Activated CD8-positive, alpha-beta memory T cell treated with anti-CD3 and anti-CD28 coated beads for 36 hours (primary cell): ENCODE data around the gene AP2B1. TPM values are rescaled to one million over a fixed set of nuclear protein-coding genes. Genes with fewer than 3 reads are reported as not detected.

Source experiments
- CTCF ChIA-PET: fragments of 350-600 bp; sonication (Branson Sonifier 250); formaldehyde crosslinking; loops from one replicate; lab custom pipeline; 2021; ENCODE audit warnings: antibody characterized with exemption; lab: Charles Lee
- POLR2A ChIA-PET: fragments of 350-600 bp; sonication (Branson Sonifier 250); formaldehyde crosslinking; loops from one replicate; lab custom pipeline; 2021; ENCODE audit warnings: antibody characterized with exemption; lab: Charles Lee
- total RNA-seq, 2 experiments: library from RNA; stranded (reverse); gene quantifications; one replicate each; pipeline ENCODE4 v1.2.3, GENCODE V29; 2021

The AP2B1 gene
- 100 to 1,000 TPM; 162 to 163 TPM for total RNA-seq

DNA sequence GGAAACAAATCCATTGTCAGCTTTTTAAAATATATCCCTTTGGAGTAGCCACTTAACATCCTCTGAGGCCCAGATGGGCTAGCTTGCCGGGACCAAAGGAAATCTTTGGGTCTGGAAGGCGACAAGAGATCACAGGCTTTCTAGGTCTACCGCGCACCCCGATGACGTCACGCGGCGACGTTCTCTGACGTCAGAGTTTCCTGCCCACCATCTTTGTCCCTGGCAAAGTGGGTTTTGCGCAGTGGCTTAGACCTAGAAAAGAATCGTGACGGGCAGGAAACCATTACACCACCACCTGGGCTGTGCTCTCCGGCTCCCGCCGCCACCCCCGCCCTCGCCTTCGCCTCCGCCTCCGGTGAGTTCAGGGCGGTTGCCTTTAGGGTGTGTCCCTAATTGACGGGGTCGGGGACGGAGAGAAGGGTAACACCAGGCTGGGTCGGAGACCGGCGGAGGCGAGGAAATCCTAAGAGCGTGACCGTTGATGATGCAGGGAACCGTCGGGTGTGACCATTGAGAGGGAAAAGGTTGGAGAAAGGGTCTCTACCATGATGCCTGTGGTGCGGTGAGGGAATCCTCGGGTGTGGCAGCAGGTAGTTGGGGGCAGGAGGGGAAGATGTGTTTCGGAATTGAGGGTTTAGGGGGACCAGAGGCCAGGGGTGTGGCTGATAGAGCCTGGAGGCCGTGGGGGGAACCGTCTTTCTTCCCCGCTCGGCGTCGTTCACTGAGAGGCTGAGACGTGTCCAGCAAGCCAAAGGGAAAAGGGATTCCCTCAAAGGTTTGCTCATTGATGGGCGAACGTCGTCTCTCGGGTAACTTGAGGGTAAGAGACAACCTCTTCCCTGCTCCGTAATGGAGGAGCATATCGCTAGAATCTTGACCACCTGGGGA lies at the start of gene AP2B1:
Gene AP2B1 (plus strand): TSS at position 249 of the 888 bp plus-strand sequence. CDS start 6,709 bp downstream, outside the sequence.
- ChIA-PET POLR2A (interaction anchor here (0.7 to 1.2 kb wide), 3 partner anchors 8 to 19 kb away, joined by 3 to 6 read pairs (median 5); partner anchors contain the start of gene PEX12), CTCF (interaction anchor here (1.0 to 1.2 kb wide), 3 partner anchors 9 to 177 kb away, joined by 3 read pairs; partner anchors contain the start of gene PEX12)

DNA sequence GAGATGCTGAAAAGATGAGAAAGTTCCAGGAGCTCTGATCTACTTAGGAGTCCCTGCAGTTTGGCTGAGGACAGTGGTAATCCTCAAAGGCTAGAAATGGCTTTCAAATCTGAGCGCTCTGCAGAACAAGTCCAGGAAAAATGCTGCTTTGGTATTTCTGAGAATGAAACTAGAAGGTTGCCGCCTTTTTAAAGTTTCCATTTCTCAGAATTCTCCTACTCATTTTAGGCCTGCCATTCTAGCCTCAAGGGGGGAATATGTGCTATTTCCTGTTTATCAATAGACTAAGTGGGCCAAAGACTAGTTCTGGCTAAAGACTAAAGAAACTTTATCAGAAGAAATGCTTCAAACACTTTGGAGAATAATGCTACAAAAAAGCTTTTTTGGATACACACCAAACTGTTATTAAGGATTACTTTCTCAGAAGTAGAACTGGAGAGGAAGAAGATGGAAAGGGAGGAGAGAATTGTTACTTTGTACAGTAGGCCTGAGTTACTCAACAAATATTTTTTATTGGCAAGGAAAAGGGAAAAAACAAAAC lies 49.5 kb upstream of the AP2B1 start, which contains the start of gene SLFN12L:
Gene SLFN12L (minus strand): TSS at position 78 of the 541 bp plus-strand sequence. CDS start 15,314 bp downstream, outside the sequence.
- ChIA-PET CTCF (interaction anchor here (0.9 to 9.6 kb wide), 9 partner anchors 11 to 391 kb away, joined by 3 to 96 read pairs (median 3); partner anchors contain the start of genes PEX12 and SLFN11), POLR2A (interaction anchor here (1.0 to 3.5 kb wide), 4 partner anchors 30 to 324 kb away, joined by 3 to 24 read pairs (median 6); partner anchors contain the start of genes SLFN11 and SLFN5)

DNA sequence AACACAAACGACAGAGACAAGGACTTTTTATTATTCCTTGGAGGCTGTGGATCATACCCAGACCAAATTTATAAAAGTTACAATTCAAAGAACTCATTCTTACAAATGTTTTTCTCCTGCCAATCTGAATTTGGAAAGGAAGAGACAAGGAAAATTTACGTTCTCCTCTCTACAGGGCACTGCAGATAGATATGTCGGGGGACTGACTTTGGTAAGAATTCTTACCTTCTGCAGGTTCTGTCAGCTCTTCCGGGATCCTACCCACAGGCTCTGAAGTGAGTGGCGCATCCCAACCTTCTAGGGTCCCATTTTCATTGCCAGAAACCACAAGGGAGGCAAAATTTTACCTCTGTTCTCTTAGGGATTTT lies 47.5 kb upstream of the AP2B1 start:
- POLR2A ChIA-PET = interaction anchor here (0.7 to 1.3 kb wide), 4 partner anchors 15 to 297 kb away, joined by 3 to 8 read pairs (median 5); partner anchors contain the start of genes SLFN11 and SLFN5
- CTCF ChIA-PET = interaction anchor here (0.6 to 9.6 kb wide), 10 partner anchors 52 to 398 kb away, joined by 3 to 96 read pairs (median 3); partner anchors contain the start of genes SLFN11 and SLFN13

DNA sequence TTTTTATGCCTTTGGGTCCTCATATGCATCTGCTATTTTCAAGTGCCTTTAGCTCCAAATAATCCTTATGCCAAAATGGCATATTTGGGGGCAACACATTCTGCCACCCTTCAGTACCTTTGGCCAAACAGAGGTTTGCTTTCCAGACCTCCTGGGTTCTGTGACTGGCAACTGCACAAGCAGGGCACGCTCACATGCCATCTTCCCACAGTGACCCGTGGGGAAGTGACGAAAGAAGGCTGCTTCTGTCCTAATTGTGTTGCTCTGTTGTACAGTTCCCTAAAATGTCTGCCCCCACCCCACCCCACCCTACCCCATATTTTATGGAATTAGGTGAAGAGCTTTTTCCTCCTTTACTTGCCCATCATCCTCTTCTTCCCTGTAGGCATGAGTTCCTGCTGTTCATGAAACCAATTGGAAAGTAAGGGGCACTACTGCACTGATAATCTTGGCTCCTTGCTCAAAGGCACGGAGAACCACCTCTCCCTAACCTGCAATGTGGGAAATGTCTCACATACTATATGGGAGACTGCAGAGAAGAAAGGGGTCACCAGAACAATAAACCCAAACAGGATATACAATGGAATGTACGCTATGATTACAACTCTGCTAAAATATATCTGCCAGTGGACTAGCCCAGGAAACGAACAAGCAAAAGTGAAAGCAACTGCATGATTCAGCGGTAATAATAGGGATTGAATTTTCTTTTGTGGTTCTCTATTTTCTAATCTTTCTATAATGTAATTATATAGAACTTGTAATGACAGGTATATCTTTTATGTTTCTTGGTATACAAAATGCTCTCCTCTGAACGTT lies 46.3 kb upstream of the AP2B1 start:
- ChIA-PET CTCF (interaction anchor here (0.6 to 9.6 kb wide), 3 partner anchors 38 to 229 kb away, joined by 3 to 96 read pairs (median 3); partner anchors contain the start of gene PEX12), POLR2A (no interaction called here)

DNA sequence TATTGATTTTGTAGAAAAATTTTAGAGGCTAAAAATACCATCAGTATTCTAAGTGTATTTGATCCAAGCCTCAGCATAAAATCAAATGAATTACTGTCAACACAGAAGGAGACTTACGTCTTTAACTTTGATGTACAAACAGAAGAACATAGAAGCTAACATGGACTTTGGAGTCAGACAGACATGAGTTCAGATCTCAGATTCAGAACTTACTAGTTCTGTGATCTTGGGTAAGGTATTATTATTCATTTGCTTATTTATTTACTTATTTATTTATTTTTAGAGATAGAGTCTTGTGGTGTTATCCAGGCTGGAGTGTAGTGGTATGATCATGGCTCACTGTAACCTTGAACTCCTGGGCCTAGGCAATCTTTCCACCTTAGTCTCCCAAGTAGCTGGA lies 45.7 kb upstream of the AP2B1 start:
- ChIA-PET CTCF (interaction anchor here (1.6 to 9.6 kb wide), 2 partner anchors 37 to 230 kb away, joined by 3 to 96 read pairs; partner anchors contain the start of gene PEX12), POLR2A (no interaction called here)

DNA sequence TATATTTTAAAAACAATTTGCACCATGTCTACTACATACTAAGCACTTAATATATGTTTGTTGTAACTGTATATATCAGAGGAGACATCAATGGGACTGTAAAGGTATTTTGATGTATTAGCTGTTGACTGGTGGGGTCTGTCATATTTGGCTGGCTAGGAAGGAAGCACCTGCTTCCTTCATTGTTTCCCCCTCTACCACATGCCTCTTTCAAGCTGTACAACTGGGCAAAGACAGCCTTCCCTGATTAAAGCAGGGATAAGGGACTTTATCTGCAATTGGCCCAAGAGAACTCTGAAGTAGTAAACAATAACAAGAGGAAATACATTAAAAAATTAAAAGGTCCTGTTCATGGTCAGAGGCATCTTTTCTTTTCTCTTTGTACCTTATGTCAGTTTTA lies 44.1 kb upstream of the AP2B1 start:
- POLR2A ChIA-PET = no interaction called here

DNA sequence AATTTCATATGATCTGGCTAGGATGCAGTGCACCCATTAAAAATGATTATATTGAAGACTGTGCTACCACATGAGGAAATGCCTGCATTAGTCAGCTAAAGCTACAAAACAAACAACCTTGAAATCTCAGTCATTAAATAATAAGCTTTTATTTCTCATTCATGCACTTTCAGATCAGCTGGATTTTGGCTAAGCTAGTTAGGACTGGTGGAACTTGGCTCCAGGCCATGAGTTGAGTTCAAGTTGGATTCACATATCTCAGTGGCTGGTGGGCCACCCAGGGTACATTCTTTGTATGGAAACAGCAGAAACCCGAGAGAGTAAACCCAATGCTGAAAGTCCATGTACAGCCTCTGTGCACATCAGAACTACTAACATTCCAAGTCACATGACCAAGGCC lies 43.3 kb upstream of the AP2B1 start:
- ChIA-PET CTCF (interaction anchor here (1.1 kb wide), 1 partner anchor 231 kb away, joined by 3 read pairs; no protein-coding TSS in a partner anchor), POLR2A (no interaction called here)

More for the DNA sequence above, 44.1 kb upstream of the AP2B1 start:
- CTCF ChIA-PET = interaction anchor here (0.9 to 1.4 kb wide), 4 partner anchors 13 to 231 kb away, joined by 3 to 4 read pairs (median 4); no protein-coding TSS in a partner anchor

DNA sequence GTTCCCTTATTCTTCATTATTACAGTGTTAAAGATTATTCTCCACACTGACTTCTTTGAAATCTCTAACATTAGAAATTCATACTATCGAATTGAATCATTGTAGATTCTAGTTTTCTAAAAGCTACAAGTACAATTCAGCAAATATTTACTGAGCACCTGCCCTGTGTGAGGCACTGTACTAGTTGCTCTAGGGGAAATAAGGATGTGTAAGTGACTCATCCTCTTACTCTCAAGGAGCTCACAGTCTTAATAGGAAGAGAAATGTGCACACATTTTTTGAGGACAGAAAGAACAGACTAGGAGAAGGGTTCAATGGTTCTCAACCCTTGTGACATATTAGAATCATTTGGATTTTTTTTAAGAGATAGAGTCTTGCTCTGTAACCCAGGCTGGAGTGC lies 42.0 kb upstream of the AP2B1 start:
- POLR2A ChIA-PET = no interaction called here
- CTCF ChIA-PET = interaction anchor here (0.9 kb wide), 1 partner anchor 11 kb away, joined by 4 read pairs; no protein-coding TSS in a partner anchor

DNA sequence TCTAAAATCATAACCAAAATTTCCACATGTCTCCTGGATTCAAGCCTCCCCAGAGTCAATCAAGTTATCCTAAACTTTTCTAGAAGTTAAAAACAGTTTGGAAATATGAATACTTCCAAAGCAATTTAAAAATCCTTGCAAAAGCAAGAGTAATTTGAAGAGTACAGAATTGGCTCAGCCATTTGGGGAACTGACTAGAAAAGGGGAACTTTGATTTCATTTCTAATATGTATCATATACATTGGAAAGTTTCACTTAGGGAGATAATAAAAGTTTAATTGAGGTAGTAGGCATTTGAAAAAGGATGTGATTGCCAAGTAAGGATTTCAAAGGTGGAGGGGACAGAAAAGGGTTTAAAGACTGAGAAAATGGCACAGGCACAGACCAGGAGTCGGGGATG lies 40.6 kb upstream of the AP2B1 start:
- ChIA-PET CTCF (no interaction called here), POLR2A (no interaction called here)

DNA sequence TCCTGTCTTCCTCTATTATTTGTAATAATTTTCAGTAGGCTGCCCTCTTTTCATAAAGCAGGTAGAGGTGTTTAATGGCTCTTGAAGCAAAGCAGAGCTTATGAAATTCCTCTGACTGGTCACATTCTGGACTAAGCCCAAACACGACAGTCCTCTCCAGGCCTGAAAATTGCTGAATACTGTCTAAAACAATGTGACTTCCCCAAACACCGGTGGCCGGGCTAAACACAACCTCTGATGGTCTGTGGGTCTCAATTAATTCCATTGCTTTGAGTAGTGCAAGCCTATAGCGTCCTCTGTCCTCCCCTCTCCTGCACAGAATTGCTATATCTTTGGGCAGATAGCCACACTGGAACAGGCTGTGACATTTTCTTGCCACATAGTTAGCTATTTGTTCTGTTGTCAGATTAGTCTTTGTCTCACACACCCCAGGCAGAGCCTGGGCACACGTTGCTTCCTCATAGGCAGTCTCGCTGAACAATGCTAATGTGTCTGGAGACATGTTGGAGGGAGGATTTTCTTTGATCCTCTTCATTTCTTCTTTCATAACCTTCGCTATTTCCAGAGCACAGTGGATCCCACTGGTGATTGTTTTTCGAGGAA lies 38.8 kb upstream of the AP2B1 start:
- POLR2A ChIA-PET = no interaction called here
- CTCF ChIA-PET = interaction anchor here (1.1 kb wide), 1 partner anchor 10 kb away, joined by 3 read pairs; the partner anchor contains the start of gene SLFN12L

DNA sequence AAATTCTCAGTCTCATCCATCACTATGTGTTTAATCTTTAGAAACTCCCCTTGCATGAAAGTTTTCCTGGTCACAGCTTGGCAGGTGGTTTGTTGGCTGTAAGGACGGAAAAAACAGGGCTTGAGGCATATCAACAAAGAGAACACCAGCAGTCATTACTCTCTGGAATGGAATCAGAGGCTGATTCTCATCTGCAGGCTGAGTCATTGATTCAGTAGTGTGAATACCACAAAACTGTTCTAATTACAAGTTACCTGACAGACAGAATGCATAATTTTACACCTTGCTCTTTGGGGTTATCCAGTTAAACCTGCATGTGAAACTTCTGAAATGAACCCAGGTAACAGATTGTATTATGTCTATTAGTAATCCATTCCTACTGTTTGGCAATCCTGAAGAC lies 38.1 kb upstream of the AP2B1 start:
- ChIA-PET CTCF (interaction anchor here (1.1 kb wide), 1 partner anchor 11 kb away, joined by 3 read pairs; the partner anchor contains the start of gene SLFN12L), POLR2A (no interaction called here)

DNA sequence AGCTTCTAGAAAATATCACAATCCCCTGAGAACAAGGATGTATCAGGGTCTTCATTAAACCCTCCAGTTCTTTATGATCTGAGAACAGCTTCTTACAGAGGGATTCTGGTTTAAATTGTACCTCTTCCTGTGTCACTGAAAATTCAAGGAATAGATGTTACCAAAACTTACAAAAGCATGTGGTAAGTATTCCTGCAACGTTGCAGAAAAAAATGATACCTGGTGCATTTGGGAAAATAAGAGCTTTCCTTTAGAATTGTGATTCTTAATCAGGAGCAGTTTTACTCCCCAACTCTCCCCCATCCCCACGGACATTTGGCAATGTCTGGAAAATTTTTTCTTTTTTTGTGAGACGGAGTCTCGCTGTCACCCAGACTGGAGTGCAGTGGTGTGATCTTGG lies 33.8 kb upstream of the AP2B1 start:
- POLR2A ChIA-PET = no interaction called here
- CTCF ChIA-PET = no interaction called here

DNA sequence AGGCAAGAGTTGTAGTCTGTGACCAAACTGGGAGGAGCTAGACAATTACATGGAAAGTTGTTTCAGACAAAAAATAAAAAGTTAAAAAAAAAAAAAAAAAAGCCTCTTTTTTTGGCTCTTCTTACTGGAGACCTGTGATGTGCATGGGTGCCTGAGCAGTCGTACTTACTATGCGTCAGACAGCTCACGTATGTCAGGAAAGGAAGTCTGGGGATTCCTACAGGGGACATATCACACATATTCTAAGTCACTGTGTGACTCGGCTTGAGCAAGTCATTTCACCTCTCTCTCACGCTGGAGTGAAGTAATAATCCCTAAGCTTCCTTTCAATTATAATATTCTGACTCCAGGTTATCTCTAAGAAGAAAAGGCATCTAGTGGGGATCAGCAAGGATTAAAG lies 32.5 kb upstream of the AP2B1 start:
- CTCF ChIA-PET = interaction anchor here (0.7 to 1.1 kb wide), 2 partner anchors 109 to 192 kb away, joined by 3 to 4 read pairs; no protein-coding TSS in a partner anchor
- POLR2A ChIA-PET = interaction anchor here (0.5 kb wide), 1 partner anchor 15 kb away, joined by 4 read pairs; no protein-coding TSS in a partner anchor

DNA sequence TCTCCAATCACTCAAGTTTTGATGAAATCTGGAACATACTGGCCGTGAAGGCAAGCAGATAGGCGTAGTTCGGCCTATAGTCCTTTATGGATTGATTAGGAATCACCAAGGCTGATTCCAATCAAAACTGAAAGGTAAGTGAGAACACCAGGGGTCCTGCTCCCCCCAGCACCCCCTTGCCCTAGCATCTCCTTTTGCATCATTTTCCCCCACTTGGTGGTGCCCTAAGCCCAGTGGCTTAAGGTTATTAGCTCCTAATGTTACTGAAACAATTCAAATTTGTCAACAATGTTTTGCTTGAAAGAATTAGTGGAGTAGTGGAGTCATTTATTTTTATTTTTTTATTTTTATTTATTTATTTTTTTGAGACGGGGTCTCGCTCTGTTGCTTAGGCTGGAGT lies 31.4 kb upstream of the AP2B1 start:
- ChIA-PET CTCF (interaction anchor here (0.6 to 0.9 kb wide), 2 partner anchors 11 to 13 kb away, joined by 3 to 4 read pairs; no protein-coding TSS in a partner anchor), POLR2A (no interaction called here)

DNA sequence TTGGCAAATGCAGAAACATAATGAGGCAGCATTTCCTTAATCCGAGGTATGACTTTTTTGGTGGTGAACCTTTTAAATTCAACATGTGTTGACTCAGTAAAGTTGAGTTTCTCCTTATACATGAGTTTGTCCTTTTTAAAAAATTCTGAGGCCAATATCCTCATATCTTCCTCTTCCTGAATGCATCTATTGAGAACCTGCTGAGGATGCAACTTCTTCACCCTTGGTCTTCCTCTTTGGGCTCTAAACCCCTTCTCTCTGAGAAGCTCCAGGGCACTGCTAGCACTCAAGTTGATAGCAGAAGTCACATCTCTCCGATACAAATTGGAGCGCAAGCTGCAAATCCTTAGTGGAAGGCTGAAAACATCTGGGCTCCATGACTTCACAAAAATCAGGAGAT lies 29.8 kb upstream of the AP2B1 start:
- CTCF ChIA-PET = no interaction called here
- POLR2A ChIA-PET = no interaction called here

DNA sequence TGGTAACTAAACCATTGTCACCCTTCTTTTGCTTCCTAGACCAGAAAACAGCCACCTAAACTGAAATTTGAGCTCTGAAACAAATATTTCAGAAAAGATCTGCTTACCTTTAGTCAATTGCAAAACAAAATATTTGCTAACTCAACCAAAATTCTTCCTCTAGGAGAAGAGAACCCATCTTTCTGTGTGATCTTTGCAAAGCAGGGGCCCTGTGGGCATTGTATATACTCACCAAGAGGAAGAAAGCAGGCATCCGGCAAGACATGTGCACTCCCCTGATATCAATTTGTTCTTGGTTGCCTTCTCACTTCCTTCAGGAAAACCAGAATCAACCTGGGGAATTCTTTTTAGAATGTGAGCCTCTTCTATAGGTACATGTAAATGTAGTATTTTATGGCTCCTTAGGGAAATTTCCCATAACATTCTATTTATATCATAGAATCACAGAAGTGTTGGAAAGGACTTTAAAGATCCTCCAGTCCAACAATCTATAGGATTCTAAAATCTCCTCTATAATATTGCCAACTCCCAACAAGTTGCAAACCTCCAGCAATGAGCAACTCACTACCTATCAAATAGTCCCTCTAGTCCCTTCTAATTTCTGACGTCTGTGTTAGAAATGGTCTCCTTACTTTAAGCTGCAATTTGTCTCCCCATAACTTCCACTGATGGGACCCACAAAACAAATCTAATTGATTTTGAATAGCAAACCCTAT lies 27.5 kb upstream of the AP2B1 start:
- ChIA-PET CTCF (no interaction called here), POLR2A (no interaction called here)

DNA sequence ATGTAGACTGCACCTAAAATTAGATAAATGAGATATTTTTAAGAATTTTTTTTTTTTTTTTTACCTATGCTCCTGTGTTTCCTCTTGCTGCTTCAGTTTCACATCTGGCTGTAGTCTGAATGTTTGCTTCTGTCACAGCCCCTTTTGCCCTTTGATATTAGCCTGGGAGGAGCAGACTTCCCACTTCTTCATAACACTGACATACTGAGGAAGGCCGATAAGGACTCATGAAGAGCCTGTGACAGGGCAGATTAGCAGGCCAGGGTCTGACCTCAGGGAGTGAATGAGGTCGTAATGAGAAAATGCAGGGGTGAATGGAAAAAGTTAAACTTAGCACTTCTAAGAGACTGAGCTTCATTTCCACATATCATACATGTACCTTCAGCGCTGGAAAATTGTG lies 26.4 kb upstream of the AP2B1 start, which contains the start of gene SLFN14:
Gene SLFN14 (minus strand): TSS at position 117 of the 400 bp plus-strand sequence. CDS start 2,757 bp downstream, outside the sequence.
- POLR2A ChIA-PET = interaction anchor here (1.0 kb wide), 1 partner anchor 9 kb away, joined by 3 read pairs; no protein-coding TSS in a partner anchor
- CTCF ChIA-PET = no interaction called here
